GM12873 (cell line): Measurements from ENCODE around the gene TNFAIP8L2.

ENCODE experiments used
- TF ChIP-seq, protein P1 (sequence below): IDR thresholded peaks from 2 replicates; pipeline ENCODE4 v1.5.1; 2012; ENCODE audit warnings: low read depth, mild to moderate bottlenecking, moderate library complexity, low read length, control low read depth; ENCODE audit not compliant: insufficient read depth; ENCODE audit errors: missing control alignments

Gene TNFAIP8L2

DNA sequence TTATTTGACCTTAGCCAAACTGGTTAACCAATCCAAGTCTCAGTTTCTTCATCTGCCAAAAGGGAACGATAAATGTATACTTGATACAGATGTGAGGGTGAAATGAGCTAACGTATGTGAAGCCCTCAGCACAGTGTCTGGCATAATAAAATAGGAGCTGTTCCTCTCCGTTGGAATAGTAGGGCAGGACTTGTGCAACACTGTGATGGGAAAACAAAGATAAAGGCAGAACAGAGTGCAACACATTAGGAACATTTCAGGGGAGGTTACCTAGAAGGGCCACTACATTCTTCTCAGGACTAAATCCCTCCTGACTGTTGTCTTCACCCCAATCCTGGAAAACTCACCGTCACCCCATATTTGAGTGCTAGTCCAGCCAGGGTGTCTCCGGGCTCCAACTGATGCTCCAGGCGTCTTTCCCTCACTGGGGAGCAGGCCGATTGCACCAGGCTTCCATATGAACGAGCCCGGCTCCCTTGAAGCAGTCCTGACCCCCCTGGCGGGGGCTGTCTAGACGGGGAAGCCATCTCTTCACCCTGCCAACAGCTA, 8.4 kb downstream of the TNFAIP8L2 start:
- TF ChIP-seq, protein P1, sequence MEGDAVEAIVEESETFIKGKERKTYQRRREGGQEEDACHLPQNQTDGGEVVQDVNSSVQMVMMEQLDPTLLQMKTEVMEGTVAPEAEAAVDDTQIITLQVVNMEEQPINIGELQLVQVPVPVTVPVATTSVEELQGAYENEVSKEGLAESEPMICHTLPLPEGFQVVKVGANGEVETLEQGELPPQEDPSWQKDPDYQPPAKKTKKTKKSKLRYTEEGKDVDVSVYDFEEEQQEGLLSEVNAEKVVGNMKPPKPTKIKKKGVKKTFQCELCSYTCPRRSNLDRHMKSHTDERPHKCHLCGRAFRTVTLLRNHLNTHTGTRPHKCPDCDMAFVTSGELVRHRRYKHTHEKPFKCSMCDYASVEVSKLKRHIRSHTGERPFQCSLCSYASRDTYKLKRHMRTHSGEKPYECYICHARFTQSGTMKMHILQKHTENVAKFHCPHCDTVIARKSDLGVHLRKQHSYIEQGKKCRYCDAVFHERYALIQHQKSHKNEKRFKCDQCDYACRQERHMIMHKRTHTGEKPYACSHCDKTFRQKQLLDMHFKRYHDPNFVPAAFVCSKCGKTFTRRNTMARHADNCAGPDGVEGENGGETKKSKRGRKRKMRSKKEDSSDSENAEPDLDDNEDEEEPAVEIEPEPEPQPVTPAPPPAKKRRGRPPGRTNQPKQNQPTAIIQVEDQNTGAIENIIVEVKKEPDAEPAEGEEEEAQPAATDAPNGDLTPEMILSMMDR, result no peak

DNA sequence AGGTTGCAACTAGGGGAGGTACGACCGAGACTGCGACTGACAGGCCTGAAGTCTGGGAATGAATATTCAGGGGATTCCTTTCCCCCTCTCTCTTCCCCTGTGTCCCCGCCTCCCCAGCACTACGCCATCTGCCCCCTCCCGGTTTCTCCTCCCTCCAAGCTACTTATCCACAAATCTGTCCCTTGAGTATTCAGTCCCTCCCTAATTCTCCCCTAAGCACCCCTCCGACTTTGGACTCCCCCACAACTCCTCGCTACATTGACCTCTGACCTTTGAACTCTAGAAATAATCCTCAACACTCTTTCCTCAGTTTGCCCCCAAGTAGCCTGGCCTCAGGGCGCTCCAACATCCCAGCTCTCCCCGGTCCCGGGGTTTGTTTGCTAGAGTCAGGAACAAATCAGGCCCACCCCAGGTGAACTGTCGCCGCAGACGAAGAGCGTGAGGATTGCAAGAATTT, 8.9 kb downstream of the TNFAIP8L2 start:
- TF ChIP-seq, protein P1, result no peak

DNA sequence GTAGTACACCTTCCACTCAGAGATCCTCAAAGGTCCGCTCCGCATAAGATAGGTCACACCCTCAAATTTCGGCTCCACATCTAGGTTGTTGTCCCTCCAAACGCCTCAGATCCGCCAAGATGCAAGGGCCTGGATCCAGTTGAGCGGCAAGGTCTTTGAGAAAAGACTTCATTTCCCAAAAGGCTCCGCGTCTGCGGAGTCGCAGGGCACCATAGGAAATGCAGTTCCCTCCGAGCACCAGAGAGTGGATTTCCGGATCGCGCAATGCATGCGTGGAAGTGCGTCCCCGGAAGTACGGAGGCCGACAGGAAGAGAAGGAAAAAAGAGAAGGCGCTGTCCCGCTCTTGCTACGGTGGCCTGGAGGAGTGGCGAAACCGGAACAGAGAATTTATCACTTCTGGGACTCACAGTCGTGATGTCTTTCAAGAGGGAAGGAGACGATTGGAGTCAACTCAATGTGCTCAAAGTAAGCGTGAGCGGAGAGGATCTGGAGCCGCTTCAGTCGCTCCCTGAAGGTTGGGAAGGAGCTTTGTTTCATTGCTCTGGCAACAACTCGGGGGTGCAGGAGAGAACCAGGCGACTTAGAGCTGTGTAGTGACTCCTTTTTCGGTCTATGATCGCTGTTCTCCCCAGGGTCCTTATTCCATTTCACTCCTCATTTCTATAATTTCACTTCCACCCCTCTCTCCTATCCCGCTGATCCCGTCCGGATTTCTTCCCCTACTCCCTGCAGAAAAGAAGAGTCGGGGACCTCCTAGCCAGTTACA, 9.5 kb downstream of the TNFAIP8L2 start, which contains the start of the genes LYSMD1 and SCNM1:
TSS of gene LYSMD1 (minus strand) at position 165 of the 767 bp plus-strand sequence. CDS start 644 bp downstream, outside the sequence.
TSS of gene SCNM1 (plus strand) at position 407 of the 767 bp plus-strand sequence. CDS start at position 416, 9 bp downstream.
- TF ChIP-seq, protein P1, result no peak

DNA sequence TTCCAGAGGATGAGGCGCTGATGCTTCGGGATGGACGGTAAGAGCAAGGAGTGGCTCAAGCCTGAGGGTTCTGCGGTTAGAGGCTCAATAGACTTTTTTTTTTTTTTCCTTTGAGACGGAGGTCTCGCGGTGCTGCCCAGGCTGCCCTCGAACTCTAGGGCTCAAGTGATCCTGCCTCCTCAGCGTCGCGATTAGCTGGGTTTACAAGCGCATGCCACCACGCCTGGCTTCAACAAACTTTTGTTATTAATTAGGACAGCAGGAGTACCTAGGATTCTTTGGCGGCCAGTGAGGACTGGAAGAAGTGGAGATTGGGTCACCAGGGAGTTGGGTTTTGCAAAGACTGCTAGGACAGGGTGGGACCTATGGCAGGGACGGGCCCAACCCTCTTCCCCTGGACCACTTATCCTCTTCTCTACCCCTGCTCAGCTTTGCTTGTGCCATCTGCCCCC, 10.1 kb downstream of the TNFAIP8L2 start:
- TF ChIP-seq, protein P1, result no peak

DNA sequence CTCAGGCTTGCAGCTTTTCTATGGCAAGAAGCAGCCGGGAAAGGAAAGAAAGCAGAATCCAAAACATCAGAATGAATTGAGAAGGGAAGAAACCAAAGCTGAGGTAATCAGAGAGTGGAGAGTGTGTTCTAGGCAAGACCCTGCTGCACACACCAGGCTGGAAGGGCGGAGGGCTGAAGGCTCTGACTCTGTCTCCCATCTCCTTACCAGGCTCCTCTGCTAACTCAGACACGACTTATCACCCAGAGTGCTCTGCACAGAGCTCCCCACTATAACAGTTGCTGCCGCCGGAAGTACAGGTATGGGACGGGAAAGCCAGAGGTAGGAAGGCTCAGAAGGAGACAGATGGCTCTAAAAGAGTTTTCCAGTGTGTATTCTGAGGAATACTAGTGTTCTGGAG, 10.7 kb downstream of the TNFAIP8L2 start:
- TF ChIP-seq, protein P1, result no peak

DNA sequence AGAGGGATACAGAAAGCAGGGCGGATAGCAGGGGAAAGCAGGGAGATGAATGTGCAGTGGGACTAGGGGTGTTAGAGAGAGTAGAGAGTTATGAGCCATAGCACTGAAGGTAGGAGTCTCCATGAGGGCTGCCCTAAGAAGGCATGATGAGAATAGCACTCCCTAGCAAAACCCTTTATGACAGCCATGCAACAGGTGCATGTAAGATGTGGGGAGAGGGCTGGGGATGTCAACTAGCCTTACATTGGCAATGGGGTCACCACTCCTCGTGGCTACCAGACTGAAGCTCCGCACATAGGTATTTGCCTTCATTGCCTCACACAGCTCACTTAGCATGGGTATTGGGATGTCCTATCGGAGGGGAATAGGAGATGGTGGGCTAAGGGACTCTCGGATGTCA, 14.7 kb downstream of the TNFAIP8L2 start:
- TF ChIP-seq, protein P1, result no peak

DNA sequence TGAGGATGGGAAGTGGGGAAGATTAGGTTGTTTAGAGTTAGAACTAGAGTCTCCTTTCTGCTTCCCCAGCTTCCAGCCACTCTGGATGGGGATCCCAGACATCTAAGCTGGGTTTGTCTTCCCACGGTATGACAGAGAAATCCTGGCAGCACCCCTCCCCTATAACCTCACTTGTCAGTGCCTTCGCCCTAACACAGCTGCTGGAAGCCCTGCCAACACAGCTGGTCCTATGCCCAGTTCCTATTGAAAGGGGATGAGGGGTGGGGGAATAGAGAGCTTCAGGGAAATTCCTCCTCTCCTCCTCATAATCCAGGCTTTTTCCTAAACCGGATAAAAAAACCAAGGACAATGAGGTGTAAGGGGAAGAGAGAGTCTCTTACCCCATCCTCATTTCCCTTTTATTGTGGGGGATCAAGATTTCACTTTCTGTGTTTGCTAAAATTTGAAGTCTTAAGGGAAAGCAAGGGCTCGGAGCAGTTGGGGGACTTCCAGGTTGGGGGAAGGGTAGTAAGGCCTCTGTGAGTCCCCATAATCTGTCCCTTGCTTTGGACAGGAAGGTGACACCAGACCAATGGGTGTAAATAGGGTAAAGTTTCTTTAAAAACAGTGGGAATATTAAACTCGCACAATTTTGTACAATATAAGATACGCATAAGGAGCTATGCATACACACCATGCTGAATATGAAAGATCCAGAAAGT, 18.7 kb downstream of the TNFAIP8L2 start:
- TF ChIP-seq, protein P1, result no peak
